ENCODE data around the gene CACNA1S.

CACNA1S gene

DNA sequence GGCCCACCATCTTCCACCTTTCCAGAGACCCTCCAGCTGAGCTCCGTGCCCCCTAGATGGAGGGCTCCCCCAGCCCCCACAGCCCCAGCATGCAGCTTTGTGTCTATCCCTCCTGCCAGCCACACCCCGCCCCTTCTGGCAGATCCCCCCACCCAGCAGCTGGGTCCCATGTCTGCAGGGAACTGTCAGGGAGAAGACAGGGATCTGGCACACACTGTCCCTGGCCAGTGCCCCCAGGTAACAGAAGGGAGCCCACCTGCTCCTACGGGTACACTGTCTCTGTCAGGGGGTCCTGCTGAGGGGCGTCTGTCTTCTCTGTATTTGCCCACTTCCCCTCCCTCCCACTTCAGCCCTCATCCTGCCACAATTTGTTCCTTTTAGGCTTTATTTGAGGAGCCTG, 77.6 kb downstream of the CACNA1S start:
- no peak overlapping the region for H3K4me3 Mint-ChIP-seq
- no peaks in the 10 kb centered on the region for H3K4me1 Mint-ChIP-seq (ENCODE audit: low read depth in 2 of 2)
- H3K27me3 Mint-ChIP-seq, result no peaks in the 10 kb centered on the region
- no peaks in the 10 kb centered on the region for H3K9me3 Mint-ChIP-seq
- no peak for ATAC-seq (replicated peaks)
- DNase-seq, result no peak
- H3K36me3 Mint-ChIP-seq (ENCODE audit: insufficient read depth), result no peaks in the 10 kb centered on the region
- H3K27ac Mint-ChIP-seq, result no peak overlapping the region

GRCh38 chr1:201032408-201032807, 79.8 kb downstream of the CACNA1S start:
- ATAC-seq (replicated peaks), result no peak
- DNase-seq, result no peak
- H3K27ac Mint-ChIP-seq, result no peak overlapping the region
- no peaks in the 10 kb centered on the region for H3K9me3 Mint-ChIP-seq
- H3K27me3 Mint-ChIP-seq, result no peaks in the 10 kb centered on the region
- no peaks in the 10 kb centered on the region for H3K36me3 Mint-ChIP-seq (ENCODE audit: insufficient read depth)
- H3K4me3 Mint-ChIP-seq, result no peak overlapping the region
- H3K4me1 Mint-ChIP-seq (ENCODE audit: low read depth in 2 of 2), result no peaks in the 10 kb centered on the region

DNA sequence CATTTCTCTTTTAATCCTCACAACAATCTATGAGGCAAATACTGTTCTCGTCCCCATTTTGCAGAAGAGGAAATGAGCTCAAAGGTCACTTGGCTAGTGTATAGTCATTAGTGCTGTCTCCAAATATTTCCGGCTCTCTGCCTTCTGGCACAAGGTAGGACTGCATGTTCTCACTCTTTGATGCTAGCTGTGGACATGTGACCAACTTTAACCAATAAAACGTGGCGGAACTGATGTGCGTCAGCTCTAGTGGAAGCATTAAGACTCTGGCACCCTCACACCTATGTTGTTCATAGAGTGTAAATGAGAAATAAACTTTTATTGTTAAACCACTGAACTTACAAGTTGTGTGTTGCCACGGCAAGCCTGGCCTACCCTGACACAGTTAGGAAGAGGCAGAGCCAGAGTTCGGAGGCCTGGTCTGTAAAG, 83.8 kb downstream of the CACNA1S start:
- ATAC-seq (replicated peaks), result no peak
- no peaks in the 10 kb centered on the region for H3K9me3 Mint-ChIP-seq
- H3K27ac Mint-ChIP-seq, result no peak overlapping the region
- H3K36me3 Mint-ChIP-seq (ENCODE audit: insufficient read depth), result peaks cover 4% of the 10 kb centered on the region
- no peak overlapping the region for H3K4me3 Mint-ChIP-seq
- no peak for DNase-seq
- H3K27me3 Mint-ChIP-seq, result no peaks in the 10 kb centered on the region
- peaks cover 8 to 20% of the 10 kb centered on the region in 2 donors for H3K4me1 Mint-ChIP-seq (ENCODE audit: low read depth in 2 of 2)

DNA sequence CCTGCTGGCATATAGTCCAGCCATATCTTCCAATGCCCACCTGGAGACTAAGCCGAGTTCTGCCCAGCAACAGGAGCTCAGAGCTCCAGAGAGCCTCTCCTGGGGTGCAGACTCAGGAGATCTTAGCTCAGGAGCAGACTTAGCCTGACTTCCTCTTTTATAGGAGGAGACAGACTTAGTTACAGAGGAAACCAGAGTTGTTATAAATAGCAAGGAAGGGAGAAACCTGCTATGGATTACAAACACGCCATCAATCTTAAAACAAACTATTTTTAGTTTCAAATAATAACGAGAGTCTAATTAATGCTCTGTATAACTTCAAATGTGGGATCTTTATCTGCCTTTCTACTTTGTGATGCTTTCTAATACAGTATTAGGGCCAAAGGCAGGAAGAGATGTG, 85.4 kb downstream of the CACNA1S start:
- Mint-ChIP-seq H3K4me1 (ENCODE audit: low read depth in 2 of 2) (peaks cover 19 to 31% of the 10 kb centered on the region in 2 donors), H3K9me3 (no peaks in the 10 kb centered on the region), H3K27me3 (no peaks in the 10 kb centered on the region), H3K36me3 (ENCODE audit: insufficient read depth) (peaks cover 4% of the 10 kb centered on the region), H3K4me3 (no peak overlapping the region), H3K27ac (peak overlapping the region in 1 of 2 donors; percentile 35)
- DNase-seq, result no peak
- no peak for ATAC-seq (replicated peaks)

- Mint-ChIP-seq H3K4me1 (ENCODE audit: low read depth in 2 of 2) (peaks cover 25 to 35% of the 10 kb centered on the region in 2 donors), H3K4me3 (no peak overlapping the region), H3K27me3 (no peaks in the 10 kb centered on the region), H3K9me3 (no peaks in the 10 kb centered on the region), H3K27ac (peak overlapping the region in 1 of 2 donors; percentile 35), H3K36me3 (ENCODE audit: insufficient read depth) (peaks cover 4% of the 10 kb centered on the region)
- no peak for DNase-seq
- no peak for ATAC-seq (replicated peaks)
Observed at GRCh38 chr1:201026234-201026633, 86.0 kb downstream of the CACNA1S start.

GRCh38 chr1:201025571-201026002, 86.6 kb downstream of the CACNA1S start:
- ATAC-seq (replicated peaks), result no peak
- H3K4me1 Mint-ChIP-seq (ENCODE audit: low read depth in 2 of 2), result peaks cover 30 to 42% of the 10 kb centered on the region in 2 donors

DNA sequence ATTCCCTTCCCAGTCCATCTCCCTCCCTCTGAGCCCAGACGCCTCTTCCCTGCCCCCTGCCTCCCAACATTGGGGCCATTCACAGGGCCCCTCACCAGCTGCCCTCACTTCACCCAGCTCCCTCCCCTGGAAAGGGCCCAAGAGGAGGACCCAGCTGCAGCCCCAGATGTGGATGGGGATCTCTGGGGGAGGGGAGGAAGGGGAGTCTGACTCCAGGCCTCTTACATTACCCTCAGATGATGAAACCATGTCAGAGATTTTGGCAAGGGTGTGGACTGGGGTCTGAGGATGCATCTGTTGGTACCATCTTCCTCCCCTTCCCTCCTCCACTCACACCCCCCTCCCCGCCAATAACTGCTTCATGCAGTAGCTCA, 87.6 kb downstream of the CACNA1S start:
- Mint-ChIP-seq H3K4me1 (ENCODE audit: low read depth in 2 of 2) (peaks cover 40 to 52% of the 10 kb centered on the region in 2 donors), H3K27ac (no peak overlapping the region), H3K9me3 (no peaks in the 10 kb centered on the region), H3K4me3 (peak overlapping the region; percentile 31 to 48), H3K36me3 (ENCODE audit: insufficient read depth) (peaks cover 12% of the 10 kb centered on the region), H3K27me3 (no peaks in the 10 kb centered on the region)
- DNase-seq, result no peak
- ATAC-seq (replicated peaks), result no peak

More at GRCh38 chr1:201025571-201026002, 86.6 kb downstream of the CACNA1S start:
- no peak for DNase-seq
- Mint-ChIP-seq H3K9me3 (no peaks in the 10 kb centered on the region), H3K27me3 (no peaks in the 10 kb centered on the region), H3K4me3 (no peak overlapping the region), H3K36me3 (ENCODE audit: insufficient read depth) (peaks cover 7% of the 10 kb centered on the region), H3K27ac (no peak overlapping the region)

DNA sequence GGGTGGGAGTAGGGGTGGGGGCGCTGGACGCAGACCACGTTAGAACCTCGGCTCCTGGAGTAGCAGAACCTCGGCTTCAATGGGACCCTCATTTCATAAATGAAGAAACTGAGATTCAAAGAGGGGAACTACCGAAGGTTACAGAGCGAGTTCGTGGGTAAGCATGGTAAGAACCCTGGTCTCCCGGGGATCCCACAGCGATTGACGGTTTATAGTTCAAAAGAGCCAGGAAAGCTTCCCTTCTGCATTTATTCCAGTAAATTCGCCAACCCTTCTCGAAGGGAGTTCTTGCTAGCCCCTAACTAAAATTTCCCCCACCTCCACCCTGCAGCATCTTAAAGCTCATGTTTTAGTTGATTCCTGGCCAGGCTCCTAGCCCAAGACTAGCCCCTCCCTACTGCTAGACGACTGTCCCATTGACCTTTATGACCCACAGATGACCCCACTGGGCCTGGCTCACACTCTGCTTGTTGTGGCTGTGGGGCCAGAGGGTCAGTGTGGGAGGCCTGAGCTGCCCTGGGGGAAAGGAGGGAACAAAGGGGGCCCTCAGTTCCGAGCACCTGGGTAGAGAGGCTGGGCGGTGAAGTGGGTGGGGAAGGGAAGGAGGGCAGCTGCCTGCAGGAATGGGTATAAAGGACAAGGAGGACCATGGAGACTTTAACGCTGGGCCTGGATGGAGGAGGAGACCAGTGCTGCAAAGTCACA, 88.2 kb downstream of the CACNA1S start:
- Mint-ChIP-seq H3K4me1 (ENCODE audit: low read depth in 2 of 2) (peaks cover 45 to 57% of the 10 kb centered on the region in 2 donors), H3K9me3 (no peaks in the 10 kb centered on the region), H3K27ac (no peak overlapping the region), H3K36me3 (ENCODE audit: insufficient read depth) (peaks cover 17% of the 10 kb centered on the region), H3K27me3 (no peaks in the 10 kb centered on the region), H3K4me3 (peak overlapping the region; percentile 31 to 48)
- ATAC-seq (replicated peaks) (no peak), DNase-seq (no peak)

DNA sequence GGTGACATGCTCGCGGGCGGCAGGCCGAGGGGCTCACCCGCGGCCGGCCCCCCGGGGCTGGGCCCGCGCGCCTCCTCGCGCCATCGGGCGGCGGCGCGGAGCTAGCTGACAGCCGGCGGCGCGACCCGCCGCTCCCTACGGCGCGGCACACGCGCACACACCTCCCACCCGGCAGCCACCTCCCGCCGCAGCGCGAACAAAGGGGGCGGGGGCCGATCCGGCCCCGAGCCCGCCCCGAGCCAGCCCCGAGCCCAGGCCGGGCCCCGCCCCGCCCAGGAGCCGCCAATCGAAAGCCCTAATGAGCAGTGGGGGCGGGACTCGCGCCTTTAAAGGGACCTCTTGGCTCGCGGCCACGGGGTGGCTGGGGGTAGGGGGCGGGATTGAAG, 88.7 kb downstream of the CACNA1S start, which contains the start of gene KIF21B:
Gene KIF21B, minus strand, starts transcription at position 198 of the 386 bp plus-strand sequence. CDS start 331 bp downstream, outside the sequence.
- ATAC-seq (replicated peaks), result peak; percentile 80
- H3K4me1 Mint-ChIP-seq (ENCODE audit: low read depth in 2 of 2), result peaks cover 45 to 61% of the 10 kb centered on the region in 2 donors
- peaks cover 18% of the 10 kb centered on the region for H3K36me3 Mint-ChIP-seq (ENCODE audit: insufficient read depth)
- H3K4me3 Mint-ChIP-seq, result peak within 1 kb of the TSS; percentile 97 to 99
- H3K9me3 Mint-ChIP-seq, result no peaks in the 10 kb centered on the region
- DNase-seq, result peak; percentile 88 to 91 (median 90)
- no peaks in the 10 kb centered on the region for H3K27me3 Mint-ChIP-seq
- H3K27ac Mint-ChIP-seq, result peak within 1 kb of the TSS; percentile 97 to 98

- Mint-ChIP-seq H3K4me1 (ENCODE audit: low read depth in 2 of 2) (peaks cover 50 to 66% of the 10 kb centered on the region in 2 donors), H3K27me3 (no peaks in the 10 kb centered on the region), H3K36me3 (ENCODE audit: insufficient read depth) (peaks cover 18% of the 10 kb centered on the region), H3K27ac (peak overlapping the region; percentile 97 to 98), H3K4me3 (peak overlapping the region; percentile 97 to 99), H3K9me3 (no peaks in the 10 kb centered on the region)
- peak; percentile 14 for ATAC-seq (replicated peaks)
- DNase-seq, result peak; percentile 27 to 32 (median 28)
Observed at GRCh38 chr1:201022820-201023516, 89.3 kb downstream of the CACNA1S start.

GRCh38 chr1:201022493-201022819, 89.8 kb downstream of the CACNA1S start:
- H3K27me3 Mint-ChIP-seq, result no peaks in the 10 kb centered on the region
- ATAC-seq (replicated peaks) (no peak), DNase-seq (no peak)
- no peaks in the 10 kb centered on the region for H3K9me3 Mint-ChIP-seq
- H3K4me1 Mint-ChIP-seq (ENCODE audit: low read depth in 2 of 2), result peaks cover 54 to 70% of the 10 kb centered on the region in 2 donors
- peak overlapping the region; percentile 97 to 98 for H3K27ac Mint-ChIP-seq
- peak overlapping the region; percentile 97 to 99 for H3K4me3 Mint-ChIP-seq
- H3K36me3 Mint-ChIP-seq (ENCODE audit: insufficient read depth), result peaks cover 18% of the 10 kb centered on the region

DNA sequence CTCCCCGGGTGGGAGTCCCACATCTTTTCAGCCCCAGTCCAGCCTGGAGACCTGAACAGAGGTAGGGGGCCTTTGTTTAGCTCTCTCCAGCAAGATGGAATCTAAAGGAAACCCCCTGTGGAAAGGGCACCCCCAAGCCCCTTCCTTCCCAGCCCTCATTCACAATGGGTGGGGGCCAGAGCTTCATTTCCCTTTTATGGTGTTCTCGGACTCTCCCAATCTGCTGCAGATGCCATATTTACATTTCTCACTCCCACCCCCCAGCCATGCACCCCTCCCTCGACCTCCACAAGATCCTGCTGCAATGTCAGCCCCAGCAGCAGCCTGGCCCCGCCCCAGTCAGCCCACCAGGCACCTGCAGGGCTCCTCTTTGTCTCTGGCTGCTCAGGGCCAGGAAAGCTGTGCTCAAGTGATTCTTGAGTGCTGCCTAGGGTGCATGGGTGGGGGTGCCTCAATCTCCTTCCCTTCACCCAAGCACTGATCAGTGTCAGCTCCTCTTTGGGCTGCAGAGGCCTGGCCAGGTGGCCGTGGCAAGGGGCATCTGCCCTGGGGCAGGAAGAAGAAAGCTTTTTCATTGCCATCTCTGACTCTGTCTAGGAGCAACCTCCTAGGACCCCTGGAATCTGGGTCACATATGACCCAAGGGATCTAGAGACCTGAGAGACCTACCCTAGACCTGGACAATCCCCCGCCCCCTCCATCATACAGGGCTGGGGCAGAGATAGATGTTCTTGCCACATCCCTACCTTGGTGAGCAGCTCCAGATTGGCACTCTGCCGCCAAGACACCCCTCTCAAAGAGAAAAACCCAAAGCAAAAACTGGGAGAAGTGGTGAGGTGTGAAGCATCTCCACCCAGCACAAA, 90.4 kb downstream of the CACNA1S start:
- no peak for DNase-seq
- Mint-ChIP-seq H3K36me3 (ENCODE audit: insufficient read depth) (peaks cover 20% of the 10 kb centered on the region), H3K9me3 (no peaks in the 10 kb centered on the region), H3K4me1 (ENCODE audit: low read depth in 2 of 2) (peaks cover 59 to 75% of the 10 kb centered on the region in 2 donors), H3K27me3 (no peaks in the 10 kb centered on the region), H3K27ac (peak overlapping the region; percentile 97 to 98), H3K4me3 (peak overlapping the region; percentile 97 to 99)
- ATAC-seq (replicated peaks), result no peak
